HG02852 (cell line): Measurements from ENCODE around the gene NUP93.

Experiments
- ATAC-seq: cut with Tn5 transposase; IDR thresholded peaks from one replicate; pipeline ENCODE4 v1.9.1; 2021; ENCODE audit warnings: mild to moderate bottlenecking, moderate library complexity; ENCODE audit not compliant: unreplicated experiment

The NUP93 gene

GRCh38 chr16:56844056-56844455, 114.1 kb downstream of the NUP93 start:
- ATAC-seq: no peak

GRCh38 chr16:56847173-56847910, 117.4 kb downstream of the NUP93 start:
- no peak for ATAC-seq

- no peak for ATAC-seq
Measured at GRCh38 chr16:56848029-56848936, 118.4 kb downstream of the NUP93 start.

GRCh38 chr16:56848955-56849689, 119.2 kb downstream of the NUP93 start:
- no peak for ATAC-seq

- ATAC-seq: no peak
Measured at GRCh38 chr16:56849690-56850680, 120.1 kb downstream of the NUP93 start.

GRCh38 chr16:56851671-56852400, 121.9 kb downstream of the NUP93 start:
- ATAC-seq: no peak

GRCh38 chr16:56852401-56852730, 122.4 kb downstream of the NUP93 start:
- no peak for ATAC-seq

GRCh38 chr16:56852968-56853367, 123.0 kb downstream of the NUP93 start:
- no peak for ATAC-seq

GRCh38 chr16:56855201-56855600, 125.3 kb downstream of the NUP93 start:
- no peak for ATAC-seq

GRCh38 chr16:56855946-56856345, 126.0 kb downstream of the NUP93 start:
- ATAC-seq: no peak

GRCh38 chr16:56856876-56857447, 127.0 kb downstream of the NUP93 start:
- ATAC-seq: no peak

- no peak for ATAC-seq
Measured at GRCh38 chr16:56858374-56858773, 128.4 kb downstream of the NUP93 start.

- no peak for ATAC-seq
Measured at GRCh38 chr16:56859636-56860035, 129.7 kb downstream of the NUP93 start.

- ATAC-seq: peak; percentile 84
Measured at GRCh38 chr16:56860226-56861020, 130.5 kb downstream of the NUP93 start.

- ATAC-seq: no peak
Measured at GRCh38 chr16:56861092-56861610, 131.2 kb downstream of the NUP93 start.

- ATAC-seq: no peak
Measured at GRCh38 chr16:56861756-56862155, 131.8 kb downstream of the NUP93 start.

GRCh38 chr16:56862776-56863175, 132.8 kb downstream of the NUP93 start:
- ATAC-seq: no peak

GRCh38 chr16:56864960-56865359, 135.0 kb downstream of the NUP93 start, which contains the start of gene SLC12A3:
Gene SLC12A3, plus strand, starts transcription at chr16:56865207. Its CDS starts 29 bp downstream, at chr16:56865236.
- ATAC-seq: no peak
